K562 (cell line): ENCODE measurements around the gene RGS9BP. TPM values are rescaled to one million over a fixed set of nuclear protein-coding genes. Genes with fewer than 3 reads are reported as not detected.

Experiments
- BACH1 ChIP-seq: fragments of 200-800 bp; sonication (Bioruptor generic); IDR thresholded peaks from 2 replicates; pipeline ENCODE4 v1.6.1; 2016; ENCODE audit warnings: missing genetic modification characterization, missing compliant biosample characterization
- BRD9 ChIP-seq: fragments of 450-650 bp; IDR thresholded peaks from 2 replicates; pipeline ENCODE4 v1.6.1; 2018; ENCODE audit warnings: low read depth; ENCODE audit not compliant: partially characterized antibody
- CREM ChIP-seq: IDR thresholded peaks from 2 replicates; pipeline ENCODE4 v1.6.1; 2014; ENCODE audit warnings: antibody characterized with exemption, low read depth
- FOXJ3 ChIP-seq: sonication (generic); formaldehyde crosslinking; IDR thresholded peaks from 2 replicates; pipeline ENCODE4 v1.4.0; 2020; ENCODE audit warnings: mild to moderate bottlenecking, missing genetic modification reagents
- NFRKB ChIP-seq: fragments of 450-650 bp; IDR thresholded peaks from 2 replicates; pipeline ENCODE4 v1.6.1; 2016; ENCODE audit warnings: low read depth
- NFXL1 ChIP-seq: fragments of 450-650 bp; formaldehyde crosslinking; IDR thresholded peaks from 2 replicates; pipeline ENCODE4 v1.4.0; 2021; ENCODE audit warnings: mild to moderate bottlenecking
- PHF20 ChIP-seq: fragments of 450-650 bp; IDR thresholded peaks from 2 replicates; pipeline ENCODE4 v1.6.1; 2018; ENCODE audit not compliant: partially characterized antibody
- PTBP1 ChIP-seq: fragments of 200-400 bp; formaldehyde crosslinking; IDR thresholded peaks from 2 replicates; pipeline ENCODE4 v1.6.1; 2017; ENCODE audit warnings: low read depth, low read length
- RBBP5 ChIP-seq: fragments of 200-600 bp; sonication (generic); IDR thresholded peaks from 2 replicates; pipeline ENCODE4 v1.6.1; 2012; ENCODE audit warnings: borderline replicate concordance, mild to moderate bottlenecking, low read length, control low read depth, inconsistent platforms; ENCODE audit not compliant: insufficient read depth, poor library complexity, severe bottlenecking
- SRSF7 ChIP-seq: fragments of 200-400 bp; formaldehyde crosslinking; optimal IDR thresholded peaks from 2 replicates; pipeline ENCODE3; 2017; ENCODE audit warnings: mild to moderate bottlenecking, low read depth, low read length
- TCF7 ChIP-seq: sonication (generic); IDR thresholded peaks from 2 replicates; pipeline ENCODE4 v1.6.1; 2016; ENCODE audit warnings: antibody characterized with exemption, borderline replicate concordance
- TEAD1 ChIP-seq, 2 experiments: fragments of 450-650 bp in 1 of 2; sonication (generic) in 1 of 2; formaldehyde crosslinking; IDR thresholded peaks; 2 replicates each; pipeline versions ENCODE4 v1.4.0 to v1.8.0; 2020 to 2022; ENCODE audit warnings: mild to moderate bottlenecking in 2 of 2, missing genetic modification reagents in 1 of 2
- ZMIZ1 ChIP-seq, 2 experiments: fragments of 150-350 bp in 1 of 2; IDR thresholded peaks; 2 replicates each; pipeline ENCODE4 v1.6.1; 2012 to 2016; ENCODE audit warnings: low read depth in 2 of 2, low read length in 2 of 2, mild to moderate bottlenecking in 1 of 2, moderate library complexity in 1 of 2
- ZNF24 ChIP-seq: fragments of 450-650 bp; IDR thresholded peaks from 2 replicates; pipeline ENCODE4 v1.6.1; 2016
- ZNF699 ChIP-seq: fragments of 250-450 bp; sonication (Bioruptor Pico); IDR thresholded peaks from 2 replicates; pipeline ENCODE4 v1.8.0; 2021; ENCODE audit warnings: mild to moderate bottlenecking, moderate library complexity; ENCODE audit not compliant: insufficient replicate concordance
- polyA plus RNA-seq, 8 experiments: library from polyadenylated mRNA; depleted of rRNA in 4 of 8; stranded (reverse) in 5 of 8; unstranded in 3 of 8; fragments of >200 nt; fragmentation: Nextera tagmentation in 2 of 8; fragmentation: Illumina TruSeq in 1 of 8; extraction: Ambion mirVana in 2 of 8; extraction: Trizol in 1 of 8; gene quantifications; 2 replicates each; pipeline versions ENCODE4 v1.2.1 to v1.2.3, GENCODE V29; 2011 to 2014; ENCODE audit warnings: inconsistent platforms in 1 of 8, missing spikeins in 1 of 8
- total RNA-seq, 7 experiments: library from RNA; depleted of rRNA in 6 of 7; stranded (reverse); fragments of >200 nt in 6 of 7; fragmentation: Illumina TruSeq in 2 of 7; extraction: Trizol in 2 of 7; gene quantifications; 2 replicates each; pipeline versions ENCODE4 v1.2.1 to v1.2.3, GENCODE V29; 2011 to 2021; ENCODE audit warnings: low replicate concordance in 1 of 7
- TF ChIP-seq, protein P1 (sequence below): fragments of 450-650 bp; IDR thresholded peaks from 2 replicates; pipeline ENCODE4 v1.6.1; 2017; ENCODE audit warnings: antibody characterized with exemption, mild to moderate bottlenecking
- TF ChIP-seq, protein P2 (sequence below): sonication (generic); formaldehyde crosslinking; IDR thresholded peaks from 2 replicates; pipeline ENCODE4 v1.9.0; 2022; ENCODE audit warnings: mild to moderate bottlenecking, missing genetic modification reagents
- TF ChIP-seq, protein P3 (sequence below): fragments of 450-650 bp; IDR thresholded peaks from 2 replicates; pipeline ENCODE4 v1.6.1; 2016; ENCODE audit warnings: borderline replicate concordance

RGS9BP gene
- total and polyA plus RNA-seq, 9 of the 15 experiments (the other 6 are each of a cell fraction or from before 2014, with no cell fraction given) = 0.03 to 1.3 (median 0.49) TPM

DNA sequence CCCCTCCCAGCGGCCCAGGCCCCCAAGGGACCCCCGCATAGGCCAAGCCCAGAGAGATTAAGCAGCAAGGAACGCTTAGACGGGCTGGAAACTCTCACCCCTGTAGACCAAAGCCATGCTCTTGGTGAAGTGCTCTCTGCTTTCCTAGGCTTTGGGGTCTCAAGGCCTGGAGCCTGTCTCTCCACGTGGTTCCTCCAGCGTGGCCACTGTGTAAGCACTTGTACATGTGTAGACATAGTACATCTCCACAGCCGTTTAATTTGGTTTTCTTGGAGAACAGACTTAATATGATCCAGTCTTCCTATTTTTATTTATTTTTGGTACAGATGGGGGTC is 17.0 kb downstream of the RGS9BP start (continued):
- TF ChIP-seq, protein P1, sequence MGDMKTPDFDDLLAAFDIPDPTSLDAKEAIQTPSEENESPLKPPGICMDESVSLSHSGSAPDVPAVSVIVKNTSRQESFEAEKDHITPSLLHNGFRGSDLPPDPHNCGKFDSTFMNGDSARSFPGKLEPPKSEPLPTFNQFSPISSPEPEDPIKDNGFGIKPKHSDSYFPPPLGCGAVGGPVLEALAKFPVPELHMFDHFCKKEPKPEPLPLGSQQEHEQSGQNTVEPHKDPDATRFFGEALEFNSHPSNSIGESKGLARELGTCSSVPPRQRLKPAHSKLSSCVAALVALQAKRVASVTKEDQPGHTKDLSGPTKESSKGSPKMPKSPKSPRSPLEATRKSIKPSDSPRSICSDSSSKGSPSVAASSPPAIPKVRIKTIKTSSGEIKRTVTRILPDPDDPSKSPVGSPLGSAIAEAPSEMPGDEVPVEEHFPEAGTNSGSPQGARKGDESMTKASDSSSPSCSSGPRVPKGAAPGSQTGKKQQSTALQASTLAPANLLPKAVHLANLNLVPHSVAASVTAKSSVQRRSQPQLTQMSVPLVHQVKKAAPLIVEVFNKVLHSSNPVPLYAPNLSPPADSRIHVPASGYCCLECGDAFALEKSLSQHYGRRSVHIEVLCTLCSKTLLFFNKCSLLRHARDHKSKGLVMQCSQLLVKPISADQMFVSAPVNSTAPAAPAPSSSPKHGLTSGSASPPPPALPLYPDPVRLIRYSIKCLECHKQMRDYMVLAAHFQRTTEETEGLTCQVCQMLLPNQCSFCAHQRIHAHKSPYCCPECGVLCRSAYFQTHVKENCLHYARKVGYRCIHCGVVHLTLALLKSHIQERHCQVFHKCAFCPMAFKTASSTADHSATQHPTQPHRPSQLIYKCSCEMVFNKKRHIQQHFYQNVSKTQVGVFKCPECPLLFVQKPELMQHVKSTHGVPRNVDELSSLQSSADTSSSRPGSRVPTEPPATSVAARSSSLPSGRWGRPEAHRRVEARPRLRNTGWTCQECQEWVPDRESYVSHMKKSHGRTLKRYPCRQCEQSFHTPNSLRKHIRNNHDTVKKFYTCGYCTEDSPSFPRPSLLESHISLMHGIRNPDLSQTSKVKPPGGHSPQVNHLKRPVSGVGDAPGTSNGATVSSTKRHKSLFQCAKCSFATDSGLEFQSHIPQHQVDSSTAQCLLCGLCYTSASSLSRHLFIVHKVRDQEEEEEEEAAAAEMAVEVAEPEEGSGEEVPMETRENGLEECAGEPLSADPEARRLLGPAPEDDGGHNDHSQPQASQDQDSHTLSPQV = 0 out of 2 replicates have a peak, but pooled peaks have one; percentile 6
- TF ChIP-seq FOXJ3 (CRISPR knock-in tag) (no peak), BACH1 (tag) (no peak), PHF20 (no peak), PTBP1 (no peak), TCF7 (no peak), ZNF24 (no peak), ZNF699 (no peak), SRSF7 (no peak), NFXL1 (CRISPR knock-in tag) (no peak), NFRKB (no peak), CREM (no peak), ZMIZ1 (IDR thresholded peaks at IDR 0.05; ENCODE audit: low read depth in 2 of 2, low read length in 2 of 2) (no peak), BRD9 (no peak), TEAD1 (CRISPR knock-in tag; IDR thresholded peaks at IDR 0.05) (no peak), RBBP5 (no peak)
- TF ChIP-seq, protein P2, sequence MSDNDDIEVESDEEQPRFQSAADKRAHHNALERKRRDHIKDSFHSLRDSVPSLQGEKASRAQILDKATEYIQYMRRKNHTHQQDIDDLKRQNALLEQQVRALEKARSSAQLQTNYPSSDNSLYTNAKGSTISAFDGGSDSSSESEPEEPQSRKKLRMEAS = no peak
- TF ChIP-seq, protein P3, sequence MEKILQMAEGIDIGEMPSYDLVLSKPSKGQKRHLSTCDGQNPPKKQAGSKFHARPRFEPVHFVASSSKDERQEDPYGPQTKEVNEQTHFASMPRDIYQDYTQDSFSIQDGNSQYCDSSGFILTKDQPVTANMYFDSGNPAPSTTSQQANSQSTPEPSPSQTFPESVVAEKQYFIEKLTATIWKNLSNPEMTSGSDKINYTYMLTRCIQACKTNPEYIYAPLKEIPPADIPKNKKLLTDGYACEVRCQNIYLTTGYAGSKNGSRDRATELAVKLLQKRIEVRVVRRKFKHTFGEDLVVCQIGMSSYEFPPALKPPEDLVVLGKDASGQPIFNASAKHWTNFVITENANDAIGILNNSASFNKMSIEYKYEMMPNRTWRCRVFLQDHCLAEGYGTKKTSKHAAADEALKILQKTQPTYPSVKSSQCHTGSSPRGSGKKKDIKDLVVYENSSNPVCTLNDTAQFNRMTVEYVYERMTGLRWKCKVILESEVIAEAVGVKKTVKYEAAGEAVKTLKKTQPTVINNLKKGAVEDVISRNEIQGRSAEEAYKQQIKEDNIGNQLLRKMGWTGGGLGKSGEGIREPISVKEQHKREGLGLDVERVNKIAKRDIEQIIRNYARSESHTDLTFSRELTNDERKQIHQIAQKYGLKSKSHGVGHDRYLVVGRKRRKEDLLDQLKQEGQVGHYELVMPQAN = 0 out of 2 replicates have a peak, but pooled peaks have one; percentile 20
